ENCODE measurements around the gene SUPT5H.
"Not testable (repeated sequence)": the region's sequence is repeated elsewhere in the genome, so short reads cannot be mapped to it uniquely, and the experiment has no call there.

The SUPT5H gene

GRCh38 chr19:39426170-39426569, 19.2 kb upstream of the SUPT5H start:
- DNase-seq: no peak

DNA sequence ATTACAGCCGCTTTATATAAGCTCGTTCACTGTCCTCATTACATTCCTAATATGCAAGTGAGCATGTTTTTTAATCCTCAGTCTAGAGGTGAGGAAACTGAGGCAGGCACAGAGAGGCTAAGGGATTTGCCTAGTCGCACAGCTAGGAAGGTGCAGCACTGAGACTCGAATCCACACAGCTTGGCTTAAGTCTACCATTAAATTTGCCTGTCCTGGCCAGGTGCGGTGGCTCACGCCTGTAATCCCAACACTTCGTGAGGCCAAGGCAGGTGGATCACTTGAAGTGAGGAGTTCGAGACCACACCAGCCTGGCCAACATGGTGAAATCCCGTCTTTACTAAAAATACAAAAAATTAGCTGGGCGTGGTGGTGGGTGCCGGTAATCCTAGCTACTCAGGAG, 17.7 kb upstream of the SUPT5H start:
- no peak for DNase-seq

- DNase-seq: no peak
Observed at GRCh38 chr19:39428283-39429112, 16.9 kb upstream of the SUPT5H start.

DNA sequence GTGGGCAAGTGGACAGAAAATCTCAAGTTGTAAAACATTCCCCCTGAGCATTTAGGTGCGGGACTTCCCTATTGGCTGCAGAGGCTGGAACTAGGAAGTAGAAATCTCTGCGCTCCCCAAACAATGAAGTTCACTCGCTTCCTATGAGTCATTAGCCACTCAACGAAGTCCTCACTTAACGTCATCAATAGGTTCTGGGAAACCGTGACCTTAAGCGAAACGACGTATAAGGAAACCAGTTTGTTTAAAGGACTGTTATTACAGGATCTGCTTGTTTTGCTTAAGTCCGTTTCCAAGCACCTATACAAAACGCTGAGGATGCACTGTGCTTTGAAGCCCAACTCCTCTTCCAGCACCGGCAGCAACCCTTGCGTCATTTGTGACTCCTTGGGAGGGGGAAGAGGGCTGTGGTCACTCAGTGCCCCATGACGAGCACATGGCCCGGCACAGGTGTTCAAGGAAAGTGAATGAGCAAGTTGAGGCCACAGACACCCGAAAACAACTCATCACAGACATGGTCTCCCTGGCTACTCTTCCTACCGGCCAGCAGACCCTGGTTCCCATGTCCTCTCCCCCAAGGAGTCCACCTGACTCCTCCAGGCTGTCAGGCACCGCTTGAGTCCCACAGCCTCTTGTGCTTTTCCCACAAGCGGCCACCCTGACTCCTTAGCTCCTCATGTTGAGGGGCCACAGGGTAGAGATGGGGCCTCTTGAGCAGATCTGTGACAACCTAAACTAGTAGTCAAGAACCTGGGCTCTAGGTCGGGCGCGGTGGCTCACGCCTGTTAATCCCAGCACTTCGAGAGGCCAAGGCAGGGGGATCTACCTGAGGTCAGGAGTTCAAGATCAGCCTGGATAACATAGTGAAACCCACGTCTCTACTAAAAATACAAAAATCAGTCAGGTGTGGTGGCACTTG, 14.4 kb upstream of the SUPT5H start:
- DNase-seq: no peak

DNA sequence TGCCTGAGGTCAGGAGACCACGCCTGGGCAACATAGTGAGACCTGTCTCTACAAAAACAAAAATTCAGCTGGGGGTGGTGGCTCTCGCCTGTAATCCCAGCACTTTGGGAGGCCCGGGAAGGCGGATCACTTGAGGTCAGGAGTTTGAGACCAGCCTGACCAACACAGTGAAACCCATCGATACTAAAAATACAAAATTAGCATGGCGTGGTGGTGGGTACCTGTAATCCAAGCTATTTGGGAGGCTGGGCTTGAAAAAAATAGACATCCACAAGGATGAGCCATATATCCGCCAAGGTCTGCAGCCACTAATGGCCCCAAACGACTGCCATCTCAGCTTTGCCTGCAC, 12.7 kb upstream of the SUPT5H start:
- no peak for DNase-seq

DNA sequence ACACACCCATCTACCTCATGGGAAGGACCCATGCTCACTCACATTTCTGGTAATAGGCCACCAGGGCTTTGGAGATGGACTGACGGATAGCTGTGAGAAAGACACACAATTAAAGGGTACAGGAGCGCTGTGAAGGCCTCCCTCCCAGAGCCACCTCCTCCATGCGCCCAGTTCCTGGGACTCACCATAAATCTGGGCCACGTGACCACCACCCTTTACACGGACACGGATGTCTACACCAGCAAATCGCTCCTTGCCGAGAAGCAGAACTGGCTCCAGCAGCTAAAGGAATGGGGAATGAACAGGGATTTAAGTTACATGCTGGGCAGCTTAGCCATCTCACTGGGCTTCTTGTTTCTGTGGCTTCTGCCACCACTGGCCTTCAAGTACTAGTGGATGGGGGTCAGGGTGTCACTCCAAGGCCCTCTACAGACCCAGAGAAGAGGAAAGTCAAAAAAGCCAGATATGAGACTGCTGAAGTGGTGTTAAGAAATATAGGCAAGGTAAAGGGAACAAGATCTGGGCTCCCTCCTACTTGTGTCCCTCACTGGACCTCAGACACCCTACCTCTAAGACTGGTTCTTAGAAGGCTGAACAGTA, 11.8 kb upstream of the SUPT5H start:
- no peak for DNase-seq

DNA sequence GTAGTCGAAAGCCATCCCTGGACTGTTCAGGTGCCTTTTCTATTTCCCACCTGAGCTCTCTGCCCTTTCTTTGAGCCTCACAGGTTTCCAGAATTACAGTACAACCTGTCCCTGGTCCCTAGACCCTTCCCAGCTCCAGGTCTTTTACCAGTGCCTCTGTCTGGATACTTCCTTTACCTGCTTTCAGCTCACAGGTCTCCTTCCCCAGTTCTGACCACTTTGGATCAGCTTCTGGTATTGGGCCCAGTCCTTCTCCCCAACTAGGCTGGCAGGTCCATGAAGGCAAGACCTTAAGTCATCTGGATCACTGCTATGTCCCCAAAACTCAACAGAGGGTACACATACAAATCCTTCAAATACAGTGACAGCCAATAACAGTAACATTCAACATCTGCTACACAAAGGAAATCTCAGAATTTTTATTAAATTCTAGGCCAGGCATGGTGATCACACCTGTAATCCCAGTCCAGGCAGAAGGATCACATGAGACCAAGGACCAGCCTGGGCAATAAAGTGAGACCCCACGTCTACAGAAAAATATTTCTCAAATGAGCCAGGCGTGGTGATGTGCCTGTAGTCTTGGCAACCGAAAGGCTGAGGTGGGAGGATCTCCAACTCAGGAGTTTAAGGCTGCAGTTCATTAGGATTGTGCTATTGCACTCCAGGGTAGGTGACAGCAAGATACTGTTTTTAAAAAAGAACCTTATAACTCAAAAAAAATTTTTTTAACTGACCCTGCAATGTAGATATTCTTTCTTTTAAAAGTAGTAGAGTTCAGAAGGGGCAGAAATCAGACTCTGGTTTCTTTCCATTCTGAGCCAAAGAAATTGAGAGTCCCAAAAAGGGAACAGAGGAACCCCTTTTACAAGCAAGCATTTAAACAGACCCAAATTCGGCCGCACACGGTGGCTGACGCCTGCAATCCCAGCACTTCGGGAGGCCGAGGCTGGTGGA, 11.0 kb upstream of the SUPT5H start:
- no peak for DNase-seq

- peak; percentile 98 to 99 for DNase-seq
Observed at GRCh38 chr19:39435499-39436349, 9.7 kb upstream of the SUPT5H start, which contains the start of gene RPS16. Gene RPS16, minus strand, starts transcription at chr19:39435949. Its CDS starts 54 bp downstream, at chr19:39435895.

GRCh38 chr19:39436350-39436716, 9.0 kb upstream of the SUPT5H start:
- no peak for DNase-seq

- DNase-seq: no peak
Observed at GRCh38 chr19:39438270-39438934, 7.0 kb upstream of the SUPT5H start.

- no peak for DNase-seq
Observed at GRCh38 chr19:39444598-39445195, 685 bp upstream of the SUPT5H start.

DNA sequence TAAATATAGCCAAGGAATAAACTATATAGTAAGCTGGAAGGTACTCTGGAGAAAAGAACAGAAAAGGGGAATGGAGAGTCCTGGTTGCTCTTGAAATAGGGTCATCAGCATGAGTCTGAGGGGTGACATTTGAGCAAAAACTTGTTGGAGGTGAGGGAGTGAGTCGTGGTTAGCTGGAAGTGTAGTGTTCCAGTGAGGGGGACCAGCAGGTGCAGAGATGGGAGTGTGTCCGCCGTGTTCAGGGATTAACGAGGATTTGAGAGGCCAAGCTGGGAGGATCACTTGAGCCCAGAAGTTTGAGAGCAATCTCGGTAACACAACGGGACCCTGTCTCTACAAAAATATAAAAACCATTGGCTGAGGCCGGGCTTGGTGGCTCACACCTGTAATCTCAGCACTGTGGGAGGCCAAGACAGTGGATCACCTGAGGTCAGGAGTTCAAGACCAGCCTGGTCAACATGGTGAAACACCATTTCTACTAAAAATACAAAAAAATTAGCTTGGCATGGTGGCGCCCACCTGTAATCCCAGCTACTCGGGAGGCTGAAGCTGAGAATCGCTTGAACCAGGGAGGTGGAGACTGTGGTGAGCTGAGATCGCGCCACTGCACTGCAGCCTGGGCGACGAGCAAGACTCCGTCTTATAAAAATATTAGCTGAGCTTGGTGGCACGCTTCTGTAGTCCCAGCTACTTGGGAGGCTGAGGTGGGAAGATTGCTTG, 1.1 kb downstream of the SUPT5H start:
- DNase-seq: peak; percentile 7 to 35

- DNase-seq: no peak
Observed at GRCh38 chr19:39448271-39448670, 2.9 kb downstream of the SUPT5H start.

GRCh38 chr19:39449116-39449797, 3.9 kb downstream of the SUPT5H start:
- DNase-seq: no peak

DNA sequence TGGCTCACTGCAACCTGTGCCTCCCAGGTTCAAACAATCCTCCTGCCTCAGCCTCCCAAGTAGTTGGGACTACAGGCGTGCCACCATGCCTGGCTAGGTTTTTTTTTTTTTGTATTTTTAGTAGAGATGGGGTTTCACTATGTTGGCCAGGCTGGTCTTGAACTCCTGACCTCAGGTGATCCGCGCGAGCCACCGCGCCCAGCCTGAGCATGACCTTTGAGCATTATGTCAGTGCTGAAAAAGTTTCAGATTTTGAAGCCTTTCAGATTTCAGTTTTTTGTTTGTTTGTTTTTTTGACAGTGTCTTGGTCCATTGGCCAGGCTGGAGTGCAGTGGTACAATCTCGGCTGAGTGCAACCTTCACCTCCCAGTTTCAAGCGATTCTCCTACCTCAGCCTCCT, 5.9 kb downstream of the SUPT5H start:
- not testable (repeated sequence) for DNase-seq

- no peak for DNase-seq
Observed at GRCh38 chr19:39463403-39463802, 18.0 kb downstream of the SUPT5H start.

DNA sequence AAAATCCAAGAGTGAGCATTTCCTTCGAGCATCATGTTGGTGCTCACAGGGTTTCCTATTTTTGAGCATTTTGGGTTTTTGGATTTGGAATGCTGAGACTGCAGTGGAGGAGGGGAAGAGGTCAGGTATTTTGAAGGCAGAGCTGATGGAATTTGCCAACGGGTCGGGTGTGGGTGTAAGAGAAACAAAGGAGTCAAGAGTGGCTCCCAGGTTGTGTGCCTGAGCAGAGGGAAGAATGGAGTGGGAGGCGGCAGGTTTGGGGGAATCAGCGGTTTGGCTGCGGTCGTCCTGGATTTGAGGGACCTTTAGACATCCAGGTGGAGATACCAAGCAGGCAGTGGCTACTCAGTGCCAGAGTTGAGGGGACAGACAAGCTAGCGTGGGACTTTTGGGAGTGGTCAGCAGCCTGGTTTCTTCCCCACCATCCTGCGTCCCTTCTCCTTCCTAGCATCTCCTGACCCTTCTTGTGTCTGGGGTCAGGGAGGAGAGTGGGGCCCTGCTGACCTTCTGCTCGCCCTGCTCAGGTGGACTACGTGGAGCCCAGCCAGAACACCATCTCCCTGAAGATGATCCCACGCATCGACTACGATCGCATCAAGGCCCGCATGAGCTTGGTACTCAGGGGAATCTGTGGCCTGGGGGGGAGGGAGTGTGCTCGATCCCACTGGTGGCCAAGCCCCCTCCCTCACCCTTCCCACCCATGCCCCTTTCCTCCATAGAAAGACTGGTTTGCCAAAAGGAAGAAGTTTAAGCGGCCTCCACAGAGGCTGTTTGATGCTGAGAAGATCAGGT, 20.8 kb downstream of the SUPT5H start:
- no peak for DNase-seq

DNA sequence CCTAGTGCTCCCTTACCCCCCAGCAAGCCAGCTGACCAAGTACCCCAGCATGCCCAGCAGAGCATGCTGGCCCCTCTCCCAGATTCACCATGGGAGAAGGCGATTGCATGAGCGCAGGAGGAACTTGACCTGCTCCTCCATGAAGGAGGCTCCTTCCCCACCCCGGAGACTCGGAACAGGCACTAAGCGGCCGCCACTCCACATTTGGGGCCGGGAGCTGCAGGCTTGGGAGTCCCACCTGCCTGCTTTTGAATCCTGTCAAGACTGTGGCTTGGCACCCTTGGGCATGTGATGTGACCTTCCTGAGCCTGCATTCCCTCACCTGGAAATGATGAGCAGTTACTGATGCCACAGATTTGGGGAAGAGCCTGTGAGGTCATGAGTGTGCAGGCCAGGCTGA, 22.6 kb downstream of the SUPT5H start:
- DNase-seq: no peak

Data from NCI-H524 (cell line).